Lower lobe of right lung (tissue), 2 donors: ENCODE data around the gene IL1RAPL1. TPM values are rescaled to one million over a fixed set of nuclear protein-coding genes. Genes with fewer than 3 reads are reported as not detected.

Source experiments
- ATAC-seq, 2 donors: fragments of 200-7000 bp; cut with Tn5 transposase; one replicate each; pipeline ENCODE4 v1.9.1; 2020 to 2022; ENCODE audit warnings: mild to moderate bottlenecking in 2 of 2, moderate library complexity in 2 of 2
- DNase-seq: peaks from one replicate; pipeline ENCODE4 v3.0.0-alpha.2; 2020
- H3K27ac ChIP-seq: fragments of 200-600 bp; one replicate; pipeline ENCODE4 v1.8.0; 2022
- H3K27me3 ChIP-seq: fragments of 200-600 bp; one replicate; pipeline ENCODE4 v1.8.0; 2022; ENCODE audit warnings: low read depth
- H3K36me3 ChIP-seq: fragments of 200-600 bp; one replicate; pipeline ENCODE4 v1.8.0; 2022; ENCODE audit warnings: mild to moderate bottlenecking
- H3K4me1 ChIP-seq: fragments of 200-600 bp; one replicate; pipeline ENCODE4 v1.8.0; 2022
- H3K4me3 ChIP-seq: fragments of 200-600 bp; one replicate; pipeline ENCODE4 v1.8.0; 2022; ENCODE audit warnings: mild to moderate bottlenecking
- H3K9me3 ChIP-seq: fragments of 200-600 bp; one replicate; pipeline ENCODE4 v1.8.0; 2022
- intact Hi-C: fragments of 100-400 bp; cut with DNase I; formaldehyde crosslinking; loops from one replicate; pipeline ENCODE4 v1.11.0; 2022
- total RNA-seq: library from RNA; stranded (reverse); fragmentation: NEBNext Ultra II Directional; extraction: Animal tissue kit (Norgen Biotek cat#: 25700); gene quantifications from one replicate; pipeline ENCODE4 v1.2.1, GENCODE V29; 2021
- TF ChIP-seq, protein P1 (sequence below): fragments of 200-600 bp; IDR thresholded peaks from one replicate; pipeline ENCODE4 v1.8.0; 2022; ENCODE audit warnings: antibody characterized with exemption, mild to moderate bottlenecking
- donor health status: DM: no; HTN: yes; CAD: no; lungs with severe emphysema.

IL1RAPL1 gene
- total RNA-seq, 1 donor from 2014 or later = not detected

DNA sequence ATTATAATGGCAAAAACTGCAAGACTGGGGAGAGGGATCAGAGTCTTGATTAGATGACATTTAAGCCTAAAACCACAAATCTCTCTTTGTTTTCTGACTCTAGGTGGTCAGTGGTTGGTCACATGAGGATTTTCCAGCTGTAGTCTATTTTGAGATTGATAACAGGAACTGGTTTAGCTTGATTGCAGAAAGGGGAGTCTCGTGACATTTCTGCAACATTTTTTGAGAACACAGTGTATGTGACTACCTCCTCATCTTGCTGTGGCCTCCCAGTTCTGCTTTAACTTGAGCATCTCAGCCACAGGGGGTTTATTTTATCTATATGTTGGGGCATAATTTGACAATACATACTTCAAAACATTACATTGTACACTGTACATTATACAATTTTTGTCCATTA is 901.7 kb downstream of the IL1RAPL1 start:
- Histone ChIP-seq H3K27ac (no peak overlapping the region), H3K4me1 (no peaks in the 10 kb centered on the region), H3K36me3 (no peaks in the 10 kb centered on the region), H3K9me3 (no peaks in the 10 kb centered on the region), H3K4me3 (no peak overlapping the region), H3K27me3 (no peaks in the 10 kb centered on the region)
- TF ChIP-seq, protein P1, sequence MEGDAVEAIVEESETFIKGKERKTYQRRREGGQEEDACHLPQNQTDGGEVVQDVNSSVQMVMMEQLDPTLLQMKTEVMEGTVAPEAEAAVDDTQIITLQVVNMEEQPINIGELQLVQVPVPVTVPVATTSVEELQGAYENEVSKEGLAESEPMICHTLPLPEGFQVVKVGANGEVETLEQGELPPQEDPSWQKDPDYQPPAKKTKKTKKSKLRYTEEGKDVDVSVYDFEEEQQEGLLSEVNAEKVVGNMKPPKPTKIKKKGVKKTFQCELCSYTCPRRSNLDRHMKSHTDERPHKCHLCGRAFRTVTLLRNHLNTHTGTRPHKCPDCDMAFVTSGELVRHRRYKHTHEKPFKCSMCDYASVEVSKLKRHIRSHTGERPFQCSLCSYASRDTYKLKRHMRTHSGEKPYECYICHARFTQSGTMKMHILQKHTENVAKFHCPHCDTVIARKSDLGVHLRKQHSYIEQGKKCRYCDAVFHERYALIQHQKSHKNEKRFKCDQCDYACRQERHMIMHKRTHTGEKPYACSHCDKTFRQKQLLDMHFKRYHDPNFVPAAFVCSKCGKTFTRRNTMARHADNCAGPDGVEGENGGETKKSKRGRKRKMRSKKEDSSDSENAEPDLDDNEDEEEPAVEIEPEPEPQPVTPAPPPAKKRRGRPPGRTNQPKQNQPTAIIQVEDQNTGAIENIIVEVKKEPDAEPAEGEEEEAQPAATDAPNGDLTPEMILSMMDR = no peak
- no peak for DNase-seq
- no peak for ATAC-seq
- intact Hi-C loops = no loop called here

DNA sequence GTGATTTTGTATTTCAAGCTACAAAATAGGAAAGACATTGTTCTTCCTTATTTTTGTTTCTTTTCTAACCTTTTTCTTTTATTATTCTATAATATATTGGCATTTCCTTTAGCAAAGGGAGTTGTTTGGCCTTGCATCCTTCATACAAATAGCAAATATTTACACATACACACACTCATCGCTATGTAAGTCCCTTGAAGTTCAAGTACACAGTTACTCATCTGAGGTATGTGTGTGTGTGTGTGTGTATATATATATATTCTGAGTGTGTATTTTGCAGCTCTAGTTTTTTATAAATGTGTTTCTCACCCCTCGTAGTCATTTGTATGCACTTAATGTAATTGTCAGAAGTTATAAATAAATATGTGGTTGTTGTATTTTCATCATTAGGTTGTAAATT is 903.4 kb downstream of the IL1RAPL1 start:
- Histone ChIP-seq H3K9me3 (no peaks in the 10 kb centered on the region), H3K27ac (no peak overlapping the region), H3K27me3 (no peaks in the 10 kb centered on the region), H3K4me3 (no peak overlapping the region), H3K36me3 (no peaks in the 10 kb centered on the region), H3K4me1 (no peaks in the 10 kb centered on the region)
- TF ChIP-seq, protein P1 = no peak
- DNase-seq = no peak
- ATAC-seq = no peak
- intact Hi-C loops = no loop called here

DNA sequence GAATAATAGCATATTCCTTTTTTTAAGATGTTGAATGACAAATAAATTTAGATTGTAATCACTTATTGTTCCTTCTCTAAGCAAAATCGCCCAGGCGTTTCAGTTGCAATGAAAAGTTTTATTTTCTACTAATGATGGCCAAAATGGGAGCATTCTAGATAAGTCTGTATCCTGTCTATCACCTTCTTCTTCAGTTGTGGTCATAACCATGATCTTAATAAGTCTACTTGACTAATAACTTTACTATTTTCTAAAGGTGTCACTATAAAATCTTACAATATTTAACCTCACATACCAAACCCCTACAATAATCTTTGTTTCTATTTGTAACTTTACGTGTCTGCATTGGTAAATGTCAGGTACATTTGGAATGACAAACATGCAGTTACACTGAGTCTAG is 904.4 kb downstream of the IL1RAPL1 start:
- no peaks in the 10 kb centered on the region for H3K4me1 ChIP-seq
- ATAC-seq = no peak
- intact Hi-C loops = no loop called here

DNA sequence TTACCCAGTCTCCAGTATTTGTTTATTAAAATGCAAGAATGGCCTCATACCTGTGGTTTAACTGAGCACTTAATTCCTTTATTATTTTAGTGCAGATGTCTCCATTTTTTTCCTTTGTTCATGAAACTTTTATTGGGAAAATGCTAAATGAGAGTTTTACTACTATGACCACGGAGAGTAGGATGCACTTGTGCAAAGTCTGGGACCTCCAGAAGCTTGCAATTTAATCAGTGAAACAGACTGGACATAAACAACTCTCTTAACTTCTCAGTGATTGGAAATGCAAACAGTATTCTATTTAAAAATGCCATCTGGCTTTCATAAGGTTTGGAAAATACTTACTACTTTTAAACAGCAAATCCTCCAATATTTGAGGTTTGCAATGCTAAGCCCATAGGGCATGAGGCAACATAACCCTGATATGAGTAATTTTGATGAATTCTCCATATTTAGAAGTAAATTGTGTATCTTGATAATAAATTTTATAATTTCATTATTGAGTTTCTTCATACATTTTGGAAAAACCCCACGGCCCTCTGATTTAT is 909.5 kb downstream of the IL1RAPL1 start:
- no peak for ATAC-seq
- Histone ChIP-seq H3K27ac (no peak overlapping the region), H3K36me3 (no peaks in the 10 kb centered on the region), H3K27me3 (no peaks in the 10 kb centered on the region), H3K4me3 (no peak overlapping the region), H3K9me3 (no peaks in the 10 kb centered on the region), H3K4me1 (no peaks in the 10 kb centered on the region)
- intact Hi-C loops = no loop called here
- TF ChIP-seq, protein P1 = no peak
- no peak for DNase-seq

More for the DNA sequence above, 904.4 kb downstream of the IL1RAPL1 start:
- Histone ChIP-seq H3K9me3 (no peaks in the 10 kb centered on the region), H3K27me3 (no peaks in the 10 kb centered on the region), H3K27ac (no peak overlapping the region), H3K4me3 (no peak overlapping the region), H3K36me3 (no peaks in the 10 kb centered on the region)
- TF ChIP-seq, protein P1 = no peak
- no peak for DNase-seq

DNA sequence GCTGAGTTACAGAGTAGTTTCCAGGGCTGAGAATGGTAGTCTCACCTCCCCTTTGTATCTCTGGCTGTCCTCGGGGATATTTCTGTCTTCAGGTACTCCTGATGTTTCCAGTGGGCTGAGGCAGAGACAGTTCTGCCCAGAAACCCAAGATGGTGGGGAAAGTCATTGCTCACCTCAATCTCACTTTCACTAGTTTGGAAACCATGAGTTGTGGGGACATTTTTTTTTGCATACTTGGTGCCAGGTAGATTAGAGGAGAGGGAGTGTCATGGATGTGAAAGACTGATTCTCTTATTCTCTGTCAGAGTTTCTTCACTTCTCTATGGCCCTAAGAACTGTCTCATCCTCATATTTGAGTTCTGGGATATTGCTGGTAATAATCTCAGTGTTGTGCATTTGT is 919.5 kb downstream of the IL1RAPL1 start:
- Histone ChIP-seq H3K9me3 (no peaks in the 10 kb centered on the region), H3K27ac (no peak overlapping the region), H3K27me3 (no peaks in the 10 kb centered on the region), H3K4me1 (no peaks in the 10 kb centered on the region), H3K36me3 (no peaks in the 10 kb centered on the region), H3K4me3 (no peak overlapping the region)
- TF ChIP-seq, protein P1 = no peak
- ATAC-seq (no peak), DNase-seq (no peak)
- intact Hi-C loops = no loop called here

DNA sequence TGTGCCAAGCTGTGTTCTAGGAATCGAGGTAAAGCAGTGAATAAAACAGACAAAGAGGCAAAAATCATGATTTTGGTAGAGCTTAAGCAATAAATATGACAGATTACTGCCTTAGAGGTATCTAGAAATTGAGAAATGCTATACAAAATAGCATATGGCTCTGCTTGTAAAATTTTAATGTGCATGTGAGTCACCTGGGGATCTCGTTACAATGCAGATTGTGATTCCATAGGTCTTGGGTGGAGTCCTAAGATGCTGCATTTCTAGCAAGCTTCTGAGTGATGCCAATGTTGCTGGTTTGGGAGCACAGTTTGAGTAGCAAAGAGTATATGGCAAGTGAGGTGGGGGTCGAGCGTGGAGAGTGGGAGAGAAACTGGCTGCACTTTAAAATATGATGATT is 930.9 kb downstream of the IL1RAPL1 start:
- ATAC-seq (no peak), DNase-seq (no peak)
- H3K9me3 ChIP-seq = no peaks in the 10 kb centered on the region
- H3K27ac ChIP-seq = no peak overlapping the region
- TF ChIP-seq, protein P1 = no peak
- no peaks in the 10 kb centered on the region for H3K27me3 ChIP-seq
- intact Hi-C loops = no loop called here
- H3K36me3 ChIP-seq = no peaks in the 10 kb centered on the region
- H3K4me3 ChIP-seq = no peak overlapping the region
- no peaks in the 10 kb centered on the region for H3K4me1 ChIP-seq
